Endothelial cell of umbilical vein (primary cell): ENCODE measurements around the gene CELSR3. TPM values are rescaled to one million over a fixed set of nuclear protein-coding genes. Genes with fewer than 3 reads are reported as not detected.

Experiments used
- BruUV-seq: library from RNA; stranded (reverse); fragments of 400-500 nt; replicated peaks from 2 replicates; lab custom pipeline; 2021; lab: Mats Ljungman, UMichigan
- CTCF ChIA-PET: fragments of 300-600, 350-600 bp; sonication (Branson Sonifier 250); formaldehyde crosslinking; loops from one replicate; lab custom pipeline; 2021; ENCODE audit warnings: antibody characterized with exemption, inconsistent platforms; lab: Charles Lee
- POLR2A ChIA-PET: fragments of 300-600, 350-600 bp; sonication (Branson Sonifier 250); formaldehyde crosslinking; loops from one replicate; lab custom pipeline; 2021; ENCODE audit warnings: antibody characterized with exemption, inconsistent platforms; lab: Charles Lee
- DNase-seq: peaks from one replicate; pipeline ENCODE4 v3.0.0-alpha.2; 2011; ENCODE audit warnings: low read depth, low spot score
- FAIRE-seq: peaks from 2 replicates; lab custom pipeline; 2011; peaks lifted over from hg19 to GRCh38; lab: Jason Lieb, UNC
- H2AFZ ChIP-seq: 2 replicates; pipeline ENCODE4 v1.6.0; 2012; ENCODE audit warnings: low read depth, low read length, control low read depth, inconsistent platforms
- H3K27ac ChIP-seq: 2 replicates; pipeline ENCODE4 v1.5.1; 2011; ENCODE audit warnings: low read depth, mild to moderate bottlenecking, control low read depth, low read length, moderate library complexity; ENCODE audit not compliant: insufficient read depth
- H3K27me3 ChIP-seq, 2 experiments: 2 replicates each; pipeline versions ENCODE4 v1.6.0 to v1.6.1; 2011; ENCODE audit warnings: low read length in 2 of 2, mixed read lengths in 1 of 2; ENCODE audit not compliant: control insufficient read depth in 2 of 2, insufficient read depth in 2 of 2
- H3K36me3 ChIP-seq, 2 experiments: 2 replicates in 1 of 2; 3 replicates in 1 of 2; pipeline ENCODE4 v1.5.1; 2011; ENCODE audit warnings: low read length in 2 of 2, mild to moderate bottlenecking in 1 of 2, moderate library complexity in 1 of 2; ENCODE audit not compliant: control insufficient read depth in 2 of 2, insufficient read depth in 2 of 2; ENCODE audit errors: extremely low read depth in 1 of 2
- H3K4me1 ChIP-seq: 3 replicates; pipeline ENCODE4 v1.5.1; 2011; ENCODE audit warnings: mild to moderate bottlenecking, low read length; ENCODE audit not compliant: control insufficient read depth, insufficient read depth; ENCODE audit errors: extremely low read depth
- H3K4me2 ChIP-seq: 2 replicates; pipeline ENCODE4 v1.6.1; 2011; ENCODE audit warnings: low read length, control low read depth, mixed read lengths; ENCODE audit not compliant: insufficient read depth
- H3K4me3 ChIP-seq, 3 experiments: fragments of 200-600 bp in 1 of 3; sonication (generic), shearing (Covaris generic) in 1 of 3; replicated peaks in 1 of 3; 2 replicates each; pipeline ENCODE4 v1.5.1; 2011 to 2016; ENCODE audit warnings: control low read depth in 3 of 3, low read length in 3 of 3, mild to moderate bottlenecking in 2 of 3, inconsistent platforms in 1 of 3, low read depth in 1 of 3, moderate library complexity in 1 of 3; ENCODE audit not compliant: insufficient read depth in 1 of 3
- H3K79me2 ChIP-seq: 2 replicates; pipeline ENCODE4 v1.6.0; 2012; ENCODE audit warnings: low read length, inconsistent platforms; ENCODE audit not compliant: control insufficient read depth, insufficient read depth
- H3K9ac ChIP-seq: replicated peaks from 2 replicates; pipeline ENCODE3; 2011; ENCODE audit warnings: low read length, control low read depth; ENCODE audit not compliant: insufficient read depth; ENCODE audit errors: extremely low read depth
- H3K9me1 ChIP-seq: replicated peaks from 3 replicates; pipeline ENCODE4 v1.6.0; 2011; ENCODE audit warnings: mild to moderate bottlenecking, low read length; ENCODE audit not compliant: control insufficient read depth, insufficient read depth; ENCODE audit errors: extremely low read depth
- H3K9me3 ChIP-seq: replicated peaks from 2 replicates; pipeline ENCODE4 v1.5.1; 2012; ENCODE audit warnings: low read length, inconsistent platforms; ENCODE audit not compliant: control insufficient read depth, insufficient read depth
- H4K20me1 ChIP-seq: replicated peaks from 2 replicates; pipeline ENCODE3; 2011; ENCODE audit warnings: mild to moderate bottlenecking, low read length; ENCODE audit not compliant: control insufficient read depth, insufficient read depth; ENCODE audit errors: extremely low read depth
- CTCF ChIP-seq, 2 donors: IDR thresholded peaks; 1 replicate in 1 of 2; 2 replicates in 1 of 2; pipeline ENCODE4 v1.5.1; 2011; ENCODE audit warnings: low read length in 2 of 2, mild to moderate bottlenecking in 2 of 2, moderate library complexity in 2 of 2, control low read depth in 1 of 2, inconsistent platforms in 1 of 2, low read depth in 1 of 2; ENCODE audit not compliant: insufficient read depth in 1 of 2; ENCODE audit errors: extremely low read depth in 1 of 2
- EZH2 ChIP-seq: IDR thresholded peaks from 2 replicates; pipeline ENCODE4 v1.6.1; 2012; ENCODE audit warnings: borderline replicate concordance, low read depth, mild to moderate bottlenecking, moderate library complexity, low read length, inconsistent platforms; ENCODE audit not compliant: severe bottlenecking
- FOS ChIP-seq: IDR thresholded peaks from 2 replicates; pipeline ENCODE4 v1.6.1; 2011; ENCODE audit warnings: mild to moderate bottlenecking, low read length, moderate library complexity, borderline replicate concordance; ENCODE audit not compliant: insufficient read depth
- GATA2 ChIP-seq: IDR thresholded peaks from 2 replicates; pipeline ENCODE4 v1.7.0; 2011; ENCODE audit warnings: low read depth, mild to moderate bottlenecking, moderate library complexity, mixed read lengths, low read length; ENCODE audit not compliant: insufficient read length, insufficient read depth
- JUN ChIP-seq: IDR thresholded peaks from 2 replicates; pipeline ENCODE4 v1.6.1; 2011; ENCODE audit warnings: borderline replicate concordance, low read depth; ENCODE audit not compliant: insufficient read length, insufficient read depth
- MAX ChIP-seq: IDR thresholded peaks from 2 replicates; pipeline ENCODE4 v1.6.1; 2011; ENCODE audit not compliant: insufficient read depth, insufficient read length
- MYC ChIP-seq: IDR thresholded peaks from one replicate; pipeline ENCODE4 v1.6.1; 2011; ENCODE audit warnings: mild to moderate bottlenecking, low read depth, low read length
- POLR2A ChIP-seq: IDR thresholded peaks from 2 replicates; pipeline ENCODE4 v1.6.1; 2012; ENCODE audit warnings: low read depth, mild to moderate bottlenecking, control low read depth, low read length
- POLR2AphosphoS5 ChIP-seq: IDR thresholded peaks from 2 replicates; pipeline ENCODE4 v1.6.1; 2012; ENCODE audit warnings: low read depth, mild to moderate bottlenecking, control low read depth, low read length, moderate library complexity; ENCODE audit not compliant: insufficient read depth
- dilution Hi-C: fragments of 300-500 bp; cut with MboI; formaldehyde crosslinking; loops from one replicate; pipeline ENCODE4 v1.15.0; 2019; ENCODE audit warnings: low sequenced_read_pairs; ENCODE audit not compliant: extremely low pct_ligation_motif_present
- intact Hi-C: fragments of 100-400 bp; cut with micrococcal nuclease; formaldehyde crosslinking; loops from one replicate; pipeline ENCODE4 v1.10.0; 2022
- polyA plus RNA-seq, 4 experiments: library from polyadenylated mRNA; depleted of rRNA in 3 of 4; stranded (reverse) in 3 of 4; unstranded in 1 of 4; fragments of >200 nt; gene quantifications; 2 replicates each; pipeline versions ENCODE4 v1.2.1 to v1.2.3, GENCODE V29; 2011 to 2012; ENCODE audit warnings: missing spikeins in 1 of 4
- total RNA-seq: library from RNA; stranded (reverse); gene quantifications from 2 replicates; pipeline ENCODE4 v1.2.3, GENCODE V29; 2021

CELSR3 gene
- total and polyA plus RNA-seq, 2 donors (not counting 3 experiments of a cell fraction or from before 2014, with no cell fraction given), result 0.25 to 0.71 TPM

- FAIRE-seq (no peak), DNase-seq (no peak)
- H3K9me3 ChIP-seq, result no peaks in the 10 kb centered on the region
- H4K20me1 ChIP-seq, result no peaks in the 10 kb centered on the region
- H3K27me3 ChIP-seq, result peaks cover 9 to 11% of the 10 kb centered on the region in 2 experiments
- no peak overlapping the region for H3K27ac ChIP-seq
- H2AFZ ChIP-seq, result no peak overlapping the region
- POLR2A ChIA-PET, result no interaction called here
- no peaks in the 10 kb centered on the region for H3K36me3 ChIP-seq
- no peaks in the 10 kb centered on the region for H3K9me1 ChIP-seq
- intact Hi-C loops (no loop called here), dilution Hi-C loops (no loop called here)
- TF ChIP-seq GATA2 (no peak), JUN (no peak), MAX (no peak), POLR2AphosphoS5 (no peak), MYC (no peak), EZH2 (no peak), FOS (no peak), POLR2A (no peak), CTCF (IDR thresholded peaks at IDR 0.05; ENCODE audit: extremely low read depth in 1 of 2, insufficient read depth in 1 of 2, low read depth in 1 of 2, low read length in 2 of 2) (no peak)
- H3K9ac ChIP-seq, result no peak overlapping the region
- no peak overlapping the region for H3K4me2 ChIP-seq
- no peak overlapping the region for H3K4me3 ChIP-seq
- CTCF ChIA-PET, result no interaction called here
- BruUV-seq, result no TSS peak
- no peaks in the 10 kb centered on the region for H3K79me2 ChIP-seq
- H3K4me1 ChIP-seq, result peaks cover 6% of the 10 kb centered on the region
Observed at GRCh38 chr3:48591886-48592518, 70.7 kb downstream of the CELSR3 start.
